Measurements from ENCODE around the gene TGM1.
"Not testable (repeated sequence)": the region's sequence is repeated elsewhere in the genome, so short reads cannot be mapped to it uniquely, and the experiment has no call there.

Gene TGM1

GRCh38 chr14:24232121-24232644, 30.8 kb downstream of the TGM1 start, which contains the start of gene NEDD8:
NEDD8 (minus strand) TSS chr14:24232367; CDS start chr14:24232267, 100 bp downstream.
- DNase-seq, result peak; percentile 97

- peak; percentile 33 for DNase-seq
Measured at GRCh38 chr14:24231263-24232120, 31.5 kb downstream of the TGM1 start.

DNA sequence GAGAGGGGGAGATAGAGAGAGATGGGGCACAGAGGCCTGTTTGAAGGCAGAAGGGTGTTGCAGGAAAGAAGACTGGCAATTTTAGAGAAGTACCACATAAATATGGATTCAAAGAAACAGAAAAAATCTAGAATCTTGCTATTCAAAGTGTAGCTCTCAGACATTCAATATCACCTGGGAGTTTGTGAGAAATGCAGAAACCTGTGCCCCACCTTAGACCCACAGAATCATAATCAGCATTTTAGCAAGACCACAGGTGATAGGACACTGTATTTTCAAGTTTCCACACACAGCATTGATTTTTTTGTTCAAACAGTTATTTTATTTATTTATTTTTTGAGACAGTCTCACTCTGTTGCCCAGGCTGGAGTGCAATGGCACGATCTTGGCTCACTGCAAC, 34.1 kb downstream of the TGM1 start:
- no peak for DNase-seq

DNA sequence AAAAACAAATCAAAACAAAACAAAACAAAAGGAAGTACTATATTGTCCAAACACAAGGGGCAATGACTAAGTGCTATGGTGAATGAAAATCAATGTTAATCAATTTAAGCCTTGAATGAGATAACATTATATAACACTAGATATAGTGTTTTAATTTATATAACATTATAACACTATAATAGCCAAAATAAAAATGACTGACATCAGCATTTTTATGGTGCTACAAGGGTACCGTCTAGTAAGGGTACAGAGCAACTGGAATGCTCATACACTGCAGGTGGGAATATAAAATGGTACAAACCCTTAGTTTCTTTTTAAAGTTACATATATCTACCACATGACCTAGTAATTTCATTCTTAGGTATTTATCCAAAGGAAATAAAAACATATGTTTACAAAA, 36.5 kb downstream of the TGM1 start:
- DNase-seq, result no peak

- DNase-seq, result no peak
Measured at GRCh38 chr14:24224618-24225071, 38.3 kb downstream of the TGM1 start.

- not testable (repeated sequence) for DNase-seq
Measured at GRCh38 chr14:24222987-24223386, 40.0 kb downstream of the TGM1 start.

DNA sequence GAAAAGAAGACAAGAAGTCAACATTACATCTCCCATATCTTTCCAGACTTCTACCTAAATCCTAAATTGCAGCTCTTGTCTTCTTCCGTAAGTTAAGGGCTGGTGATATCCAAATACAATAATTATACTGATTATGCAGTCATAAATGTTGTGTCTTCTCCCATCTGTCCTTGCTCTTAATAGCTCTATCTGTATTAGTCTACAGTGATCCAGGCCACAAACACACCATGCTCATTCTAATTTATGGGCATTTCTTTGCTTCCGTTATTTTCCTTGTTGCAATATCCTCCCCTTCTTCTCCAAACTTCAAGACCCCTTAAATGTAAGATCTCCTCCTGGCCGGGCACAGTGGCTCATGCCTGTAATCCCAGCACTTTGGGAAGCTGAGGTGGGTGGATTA, 43.5 kb downstream of the TGM1 start:
- DNase-seq, result no peak

DNA sequence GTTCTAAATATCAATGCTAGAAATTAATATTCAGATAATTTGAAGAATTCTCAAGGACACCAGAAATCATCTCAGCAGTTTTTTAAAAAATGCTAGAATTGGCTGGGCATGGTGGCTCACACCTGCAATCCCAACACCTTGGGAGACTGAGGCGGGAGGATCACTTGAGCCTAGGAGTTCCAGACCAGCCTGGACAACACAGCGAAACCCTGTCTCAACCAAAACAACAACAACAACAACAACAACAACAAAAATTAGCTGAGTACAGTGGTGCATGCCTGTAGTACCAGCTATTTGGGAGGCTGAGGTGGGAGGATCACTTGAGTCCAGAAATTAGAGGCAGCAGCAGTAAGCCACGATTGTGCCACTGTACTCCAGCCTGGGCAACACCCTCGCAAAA, 43.9 kb downstream of the TGM1 start:
- DNase-seq, result no peak

GRCh38 chr14:24216876-24217275, 46.1 kb downstream of the TGM1 start:
- not testable (repeated sequence) for DNase-seq

GRCh38 chr14:24216345-24216699, 46.7 kb downstream of the TGM1 start:
- no peak for DNase-seq

- DNase-seq, result peak; percentile 97
Measured at GRCh38 chr14:24215495-24216344, 47.3 kb downstream of the TGM1 start, which contains the start of gene MDP1. MDP1 (minus strand) TSS chr14:24216066; CDS start chr14:24215955, 111 bp downstream.

DNA sequence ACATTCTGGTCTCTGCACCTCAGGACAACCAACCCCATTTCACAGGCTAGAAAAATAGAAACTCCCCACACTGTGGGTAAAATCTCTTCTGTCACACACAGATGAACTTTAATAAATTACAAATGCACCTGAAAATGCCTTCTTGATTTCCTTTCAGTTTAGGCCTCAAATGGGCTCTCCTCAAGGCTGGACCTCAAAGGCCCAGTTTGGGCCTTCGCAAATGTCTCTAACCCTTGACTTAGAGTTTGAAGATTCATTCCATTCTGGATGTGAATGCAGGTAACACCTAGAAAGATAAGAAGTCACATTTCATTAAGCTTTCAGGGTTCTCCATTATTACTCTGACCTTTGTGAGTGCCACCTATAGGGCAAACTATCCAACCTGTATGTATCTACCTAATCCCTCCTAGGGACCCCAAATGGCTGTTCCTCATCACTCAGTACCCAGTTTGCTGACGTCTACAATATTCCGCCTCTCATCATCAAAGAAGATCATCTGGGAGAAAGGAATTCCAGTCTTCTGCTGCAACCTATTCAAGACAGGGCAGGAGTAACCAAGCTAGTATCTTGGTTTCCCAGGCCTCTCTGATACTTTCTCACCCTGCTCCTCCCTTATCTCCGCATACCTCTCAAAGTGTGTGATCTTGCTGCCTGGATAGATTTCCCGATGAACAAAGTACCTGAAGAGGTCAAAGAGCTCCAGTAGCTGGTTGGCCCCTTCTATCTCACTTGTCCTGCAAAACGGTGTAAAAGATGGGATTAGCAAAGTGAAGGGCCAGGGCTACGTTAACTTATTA, 48.9 kb downstream of the TGM1 start:
- DNase-seq, result no peak

GRCh38 chr14:24212924-24213865, 49.8 kb downstream of the TGM1 start, which contains the start of gene CHMP4A:
CHMP4A (minus strand) TSS chr14:24213488; CDS start chr14:24213439, 49 bp downstream.
- peak; percentile 100 for DNase-seq

DNA sequence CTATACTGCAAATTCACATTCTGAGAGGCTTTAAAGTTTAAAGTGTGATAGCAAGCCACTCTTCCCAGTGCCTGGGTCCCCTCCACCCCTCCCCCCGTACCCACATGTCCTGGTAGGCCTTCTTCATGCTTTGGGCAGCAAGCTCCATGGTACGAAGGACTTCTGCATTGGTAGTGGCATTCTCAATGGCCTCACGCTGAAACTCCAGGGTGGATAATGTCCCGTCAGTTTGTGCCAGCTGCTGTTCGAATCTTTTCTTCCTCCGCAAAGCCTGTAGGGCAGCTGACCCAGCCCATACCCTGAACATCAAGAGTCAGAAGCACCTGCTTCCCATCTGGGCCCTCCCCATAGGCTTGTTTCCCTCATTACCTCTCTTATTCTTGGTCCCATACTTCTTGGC, 51.7 kb downstream of the TGM1 start:
- no peak for DNase-seq

- DNase-seq, result no peak
Measured at GRCh38 chr14:24207625-24208024, 55.4 kb downstream of the TGM1 start.

DNA sequence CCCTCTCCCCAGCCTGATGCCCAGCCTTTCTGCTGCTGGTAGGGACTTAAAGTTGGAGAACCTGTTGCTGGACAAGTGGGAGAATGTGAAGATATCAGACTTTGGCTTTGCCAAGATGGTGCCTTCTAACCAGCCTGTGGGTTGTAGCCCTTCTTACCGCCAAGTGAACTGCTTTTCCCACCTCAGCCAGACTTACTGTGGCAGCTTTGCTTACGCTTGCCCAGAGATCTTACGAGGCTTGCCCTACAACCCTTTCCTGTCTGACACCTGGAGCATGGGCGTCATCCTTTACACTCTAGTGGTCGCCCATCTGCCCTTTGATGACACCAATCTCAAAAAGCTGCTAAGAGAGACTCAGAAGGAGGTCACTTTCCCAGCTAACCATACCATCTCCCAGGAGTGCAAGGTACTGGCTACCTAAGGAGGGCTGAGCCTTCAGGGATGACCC, 55.8 kb downstream of the TGM1 start:
- DNase-seq, result no peak

DNA sequence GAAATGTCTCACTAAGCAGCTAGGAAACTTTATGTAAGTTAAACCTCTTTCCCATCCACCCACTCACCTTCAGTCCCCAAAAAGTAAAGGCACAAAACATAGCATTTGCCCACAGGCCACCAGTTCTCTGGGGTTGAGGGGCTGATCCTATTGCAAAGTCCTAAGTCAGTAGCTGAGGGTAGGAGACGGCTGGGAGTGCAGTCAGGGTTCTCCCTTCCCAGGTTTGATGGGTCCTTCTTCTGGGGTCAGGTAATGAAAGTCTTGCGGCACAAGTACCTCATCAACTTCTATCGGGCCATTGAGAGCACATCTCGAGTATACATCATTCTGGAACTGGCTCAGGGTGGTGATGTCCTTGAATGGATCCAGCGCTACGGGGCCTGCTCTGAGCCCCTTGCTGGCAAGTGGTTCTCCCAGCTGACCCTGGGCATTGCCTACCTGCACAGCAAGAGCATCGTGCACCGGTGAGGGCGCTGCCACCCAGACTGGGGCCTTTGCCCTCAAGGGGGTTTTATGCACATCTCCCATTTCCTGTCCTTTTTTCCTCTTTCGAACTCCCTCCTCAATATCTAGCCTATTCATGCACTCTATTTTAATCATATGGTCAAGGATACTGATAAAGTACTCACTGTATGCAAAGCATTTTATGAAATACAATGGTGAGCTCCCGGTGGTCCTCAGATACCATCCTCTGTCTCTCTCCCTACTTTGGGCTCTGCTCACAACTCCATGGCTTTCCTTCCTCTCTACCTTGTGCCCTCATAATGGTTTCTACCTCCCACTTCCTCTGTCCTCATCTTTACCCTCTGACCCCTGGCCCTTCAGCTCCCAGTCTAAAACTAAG, 56.5 kb downstream of the TGM1 start:
- DNase-seq, result no peak

GRCh38 chr14:24204163-24205146, 58.5 kb downstream of the TGM1 start:
- no peak for DNase-seq

All from hematopoietic multipotent progenitor cell treated with erythropoietin and hydrocortisone succinate and interleukin-3 and kit ligand, for 4 days (in vitro differentiated cells).